ENCODE results near the gene PKNOX2.

Gene PKNOX2

GRCh38 chr11:125233736-125234275 lies 69.3 kb downstream of the PKNOX2 start:
- no peak overlapping the region for H3K4me3 ChIP-seq (ENCODE audit: low read depth, low read length)
- H3K27ac ChIP-seq (ENCODE audit: low read depth, low read length): no peak overlapping the region
- H3K4me1 ChIP-seq (ENCODE audit: control insufficient read depth, insufficient read depth, low read length, unreplicated experiment): no peaks in the 10 kb centered on the region
- no peaks in the 10 kb centered on the region for H3K79me2 ChIP-seq (ENCODE audit: control insufficient read depth, insufficient read depth, low read length, unreplicated experiment)
- H3K36me3 ChIP-seq (ENCODE audit: insufficient read depth, low read length): no peaks in the 10 kb centered on the region
- no peak overlapping the region for H2AFZ ChIP-seq (ENCODE audit: low read length, unreplicated experiment)
- peaks cover 75% of the 10 kb centered on the region for H3K27me3 ChIP-seq (ENCODE audit: insufficient read depth, low read length)

GRCh38 chr11:125235071-125235471 lies 70.5 kb downstream of the PKNOX2 start:
- H3K79me2 ChIP-seq (ENCODE audit: control insufficient read depth, insufficient read depth, low read length, unreplicated experiment): no peaks in the 10 kb centered on the region
- no peaks in the 10 kb centered on the region for H3K4me1 ChIP-seq (ENCODE audit: control insufficient read depth, insufficient read depth, low read length, unreplicated experiment)
- H3K27me3 ChIP-seq (ENCODE audit: insufficient read depth, low read length): peaks cover 81% of the 10 kb centered on the region
- no peaks in the 10 kb centered on the region for H3K36me3 ChIP-seq (ENCODE audit: insufficient read depth, low read length)
- no peak overlapping the region for H3K27ac ChIP-seq (ENCODE audit: low read depth, low read length)
- H2AFZ ChIP-seq (ENCODE audit: low read length, unreplicated experiment): no peak overlapping the region
- H3K4me3 ChIP-seq (ENCODE audit: low read depth, low read length): no peak overlapping the region

- Histone ChIP-seq H3K27ac (ENCODE audit: low read depth, low read length) (no peak overlapping the region), H3K4me3 (ENCODE audit: low read depth, low read length) (no peak overlapping the region), H3K4me1 (ENCODE audit: control insufficient read depth, insufficient read depth, low read length, unreplicated experiment) (no peaks in the 10 kb centered on the region), H3K36me3 (ENCODE audit: insufficient read depth, low read length) (no peaks in the 10 kb centered on the region), H2AFZ (ENCODE audit: low read length, unreplicated experiment) (no peak overlapping the region), H3K27me3 (ENCODE audit: insufficient read depth, low read length) (peaks cover 82% of the 10 kb centered on the region), H3K79me2 (ENCODE audit: control insufficient read depth, insufficient read depth, low read length, unreplicated experiment) (no peaks in the 10 kb centered on the region)
These were observed 71.7 kb downstream of the PKNOX2 start for GRCh38 chr11:125236072-125236825.

GRCh38 chr11:125239585-125240560 lies 75.3 kb downstream of the PKNOX2 start:
- Histone ChIP-seq H2AFZ (ENCODE audit: low read length, unreplicated experiment) (no peak overlapping the region), H3K27ac (ENCODE audit: low read depth, low read length) (no peak overlapping the region)

GRCh38 chr11:125241104-125241503 lies 76.6 kb downstream of the PKNOX2 start:
- no peaks in the 10 kb centered on the region for H3K36me3 ChIP-seq (ENCODE audit: insufficient read depth, low read length)
- H3K4me1 ChIP-seq (ENCODE audit: control insufficient read depth, insufficient read depth, low read length, unreplicated experiment): no peaks in the 10 kb centered on the region
- H3K27ac ChIP-seq (ENCODE audit: low read depth, low read length): no peak overlapping the region
- H3K4me3 ChIP-seq (ENCODE audit: low read depth, low read length): no peak overlapping the region
- no peak overlapping the region for H2AFZ ChIP-seq (ENCODE audit: low read length, unreplicated experiment)
- H3K27me3 ChIP-seq (ENCODE audit: insufficient read depth, low read length): peaks cover 55% of the 10 kb centered on the region
- no peaks in the 10 kb centered on the region for H3K79me2 ChIP-seq (ENCODE audit: control insufficient read depth, insufficient read depth, low read length, unreplicated experiment)

More at GRCh38 chr11:125239585-125240560, 75.3 kb downstream of the PKNOX2 start:
- no peaks in the 10 kb centered on the region for H3K4me1 ChIP-seq (ENCODE audit: control insufficient read depth, insufficient read depth, low read length, unreplicated experiment)
- peaks cover 50% of the 10 kb centered on the region for H3K27me3 ChIP-seq (ENCODE audit: insufficient read depth, low read length)
- H3K36me3 ChIP-seq (ENCODE audit: insufficient read depth, low read length): no peaks in the 10 kb centered on the region
- no peak overlapping the region for H3K4me3 ChIP-seq (ENCODE audit: low read depth, low read length)
- no peaks in the 10 kb centered on the region for H3K79me2 ChIP-seq (ENCODE audit: control insufficient read depth, insufficient read depth, low read length, unreplicated experiment)

- no peaks in the 10 kb centered on the region for H3K36me3 ChIP-seq (ENCODE audit: insufficient read depth, low read length)
These were observed 77.7 kb downstream of the PKNOX2 start for GRCh38 chr11:125242141-125242775.

GRCh38 chr11:125244166-125244565 lies 79.6 kb downstream of the PKNOX2 start:
- H3K79me2 ChIP-seq (ENCODE audit: control insufficient read depth, insufficient read depth, low read length, unreplicated experiment): no peaks in the 10 kb centered on the region
- no peak overlapping the region for H2AFZ ChIP-seq (ENCODE audit: low read length, unreplicated experiment)
- H3K27me3 ChIP-seq (ENCODE audit: insufficient read depth, low read length): peaks cover 38% of the 10 kb centered on the region
- no peak overlapping the region for H3K27ac ChIP-seq (ENCODE audit: low read depth, low read length)
- no peak overlapping the region for H3K4me3 ChIP-seq (ENCODE audit: low read depth, low read length)
- H3K4me1 ChIP-seq (ENCODE audit: control insufficient read depth, insufficient read depth, low read length, unreplicated experiment): no peaks in the 10 kb centered on the region
- no peaks in the 10 kb centered on the region for H3K36me3 ChIP-seq (ENCODE audit: insufficient read depth, low read length)

More at GRCh38 chr11:125242141-125242775, 77.7 kb downstream of the PKNOX2 start:
- Histone ChIP-seq H3K27ac (ENCODE audit: low read depth, low read length) (no peak overlapping the region), H3K4me1 (ENCODE audit: control insufficient read depth, insufficient read depth, low read length, unreplicated experiment) (no peaks in the 10 kb centered on the region), H3K79me2 (ENCODE audit: control insufficient read depth, insufficient read depth, low read length, unreplicated experiment) (no peaks in the 10 kb centered on the region), H3K4me3 (ENCODE audit: low read depth, low read length) (no peak overlapping the region), H3K27me3 (ENCODE audit: insufficient read depth, low read length) (peaks cover 54% of the 10 kb centered on the region), H2AFZ (ENCODE audit: low read length, unreplicated experiment) (no peak overlapping the region)

- Histone ChIP-seq H2AFZ (ENCODE audit: low read length, unreplicated experiment) (no peak overlapping the region), H3K27me3 (ENCODE audit: insufficient read depth, low read length) (peaks cover 26% of the 10 kb centered on the region), H3K4me1 (ENCODE audit: control insufficient read depth, insufficient read depth, low read length, unreplicated experiment) (no peaks in the 10 kb centered on the region), H3K36me3 (ENCODE audit: insufficient read depth, low read length) (no peaks in the 10 kb centered on the region), H3K79me2 (ENCODE audit: control insufficient read depth, insufficient read depth, low read length, unreplicated experiment) (no peaks in the 10 kb centered on the region), H3K4me3 (ENCODE audit: low read depth, low read length) (no peak overlapping the region), H3K27ac (ENCODE audit: low read depth, low read length) (no peak overlapping the region)
These were observed 80.7 kb downstream of the PKNOX2 start for GRCh38 chr11:125245299-125245698.

GRCh38 chr11:125247431-125247830 lies 82.9 kb downstream of the PKNOX2 start:
- Histone ChIP-seq H3K27ac (ENCODE audit: low read depth, low read length) (no peak overlapping the region), H3K79me2 (ENCODE audit: control insufficient read depth, insufficient read depth, low read length, unreplicated experiment) (no peaks in the 10 kb centered on the region), H3K27me3 (ENCODE audit: insufficient read depth, low read length) (peaks cover 17% of the 10 kb centered on the region), H2AFZ (ENCODE audit: low read length, unreplicated experiment) (no peak overlapping the region), H3K36me3 (ENCODE audit: insufficient read depth, low read length) (no peaks in the 10 kb centered on the region), H3K4me1 (ENCODE audit: control insufficient read depth, insufficient read depth, low read length, unreplicated experiment) (no peaks in the 10 kb centered on the region), H3K4me3 (ENCODE audit: low read depth, low read length) (no peak overlapping the region)

All from ACC112 (cell line).